PC-3 (cell line): ENCODE results near the gene GON7. TPM values are rescaled to one million over a fixed set of nuclear protein-coding genes. Genes with fewer than 3 reads are reported as not detected.

ENCODE experiments used
- ATAC-seq: fragments of 200-7000 bp; cut with Tn5 transposase; 2 replicates; pipeline ENCODE4 v1.9.1; 2020; ENCODE audit warnings: mild to moderate bottlenecking, moderate library complexity
- BruUV-seq: library from RNA; stranded (reverse); fragments of 400-500 nt; replicated peaks from 2 replicates; lab custom pipeline; 2021; lab: Mats Ljungman, UMichigan
- CTCF ChIA-PET: fragments of 300-600 bp; sonication (Branson Sonifier 250); formaldehyde crosslinking; loops from one replicate; lab custom pipeline; 2022; ENCODE audit warnings: antibody characterized with exemption; lab: Charles Lee
- POLR2A ChIA-PET: fragments of 300-600 bp; sonication (Branson Sonifier 250); formaldehyde crosslinking; loops from one replicate; lab custom pipeline; 2022; ENCODE audit warnings: antibody characterized with exemption; ENCODE audit not compliant: unreplicated experiment; lab: Charles Lee
- DNase-seq: peaks from one replicate; pipeline ENCODE4 v3.0.0-alpha.2; 2015
- H2AFZ ChIP-seq: fragments of 300-600 bp; sonication (generic); 2 replicates; pipeline ENCODE4 v1.6.0; 2016; ENCODE audit warnings: antibody characterized with exemption, low read length
- H3F3A ChIP-seq: fragments of 300-600 bp; sonication (generic); one replicate; pipeline ENCODE4 v1.6.0; 2017; ENCODE audit warnings: antibody characterized with exemption, low read length, control low read depth, mild to moderate bottlenecking; ENCODE audit not compliant: unreplicated experiment
- H3K27ac ChIP-seq: fragments of 300-600 bp; sonication (generic); 2 replicates; pipeline ENCODE4 v1.5.1; 2016; ENCODE audit warnings: mild to moderate bottlenecking, low read length
- H3K27me3 ChIP-seq: fragments of 300-600 bp; sonication (generic); 2 replicates; pipeline ENCODE4 v1.6.1; 2016; ENCODE audit warnings: low read length, mixed read lengths
- H3K36me3 ChIP-seq: fragments of 300-600 bp; sonication (generic); 2 replicates; pipeline ENCODE4 v1.6.1; 2016; ENCODE audit warnings: low read depth, mixed run types, low read length, mixed read lengths
- H3K4me1 ChIP-seq: fragments of 300-600 bp; sonication (generic); 2 replicates; pipeline ENCODE4 v1.5.1; 2016; ENCODE audit warnings: low read length; ENCODE audit not compliant: insufficient read depth
- H3K4me2 ChIP-seq: fragments of 300-600 bp; sonication (generic); 2 replicates; pipeline ENCODE4 v1.6.0; 2016; ENCODE audit warnings: low read length
- H3K4me3 ChIP-seq: fragments of 300-600 bp; sonication (generic); 2 replicates; pipeline ENCODE4 v1.5.1; 2016; ENCODE audit warnings: mild to moderate bottlenecking, low read length, mixed read lengths
- H3K79me2 ChIP-seq: fragments of 300-600 bp; sonication (generic); 2 replicates; pipeline ENCODE4 v1.6.1; 2017; ENCODE audit warnings: low read length, mixed read lengths
- H3K9ac ChIP-seq: fragments of 300-600 bp; sonication (generic); 2 replicates; pipeline ENCODE4 v1.6.0; 2016; ENCODE audit warnings: mild to moderate bottlenecking, low read length
- H3K9me2 ChIP-seq: fragments of 300-600 bp; sonication (generic); replicated peaks from 2 replicates; pipeline ENCODE4 v1.6.1; 2016; ENCODE audit warnings: mixed run types, low read length, mixed read lengths
- H3K9me3 ChIP-seq: fragments of 300-600 bp; sonication (generic); 2 replicates; pipeline ENCODE4 v1.6.1; 2016; ENCODE audit warnings: low read length, mixed read lengths
- H4K20me1 ChIP-seq: fragments of 300-600 bp; sonication (generic); 2 replicates; pipeline ENCODE4 v1.6.1; 2016; ENCODE audit warnings: low read length, mixed read lengths
- CTCF ChIP-seq: fragments of 300-600 bp; sonication (generic); conservative IDR thresholded peaks from 2 replicates; pipeline ENCODE4 v1.5.1; 2017; ENCODE audit warnings: antibody characterized with exemption, low read depth, mild to moderate bottlenecking, low read length
- EZH2 ChIP-seq: fragments of 300-600 bp; sonication (generic); IDR thresholded peaks from one replicate; pipeline ENCODE4 v1.6.1; 2017; ENCODE audit warnings: antibody characterized with exemption, mild to moderate bottlenecking, low read length; ENCODE audit not compliant: unreplicated experiment
- EZH2phosphoT487 ChIP-seq: fragments of 300-600 bp; sonication (generic); IDR thresholded peaks from 2 replicates; pipeline ENCODE4 v1.6.1; 2018; ENCODE audit warnings: mild to moderate bottlenecking, antibody characterized with exemption, low read length, borderline replicate concordance
- intact Hi-C: fragments of 100-400 bp; cut with micrococcal nuclease; formaldehyde crosslinking; loops from 2 replicates; pipeline ENCODE4 v1.9.0; 2023
- total RNA-seq: library from RNA; depleted of rRNA; stranded (reverse); fragments of >200 nt; gene quantifications from 2 replicates; pipeline ENCODE4 v1.2.3, GENCODE V29; 2014

GON7 gene
- total RNA-seq, 1 experiment from 2014 or later, result 45.4 TPM

GRCh38 chr14:93195316-93195999 lies 11.4 kb downstream of the GON7 start:
- no peaks in the 10 kb centered on the region for H3F3A ChIP-seq
- H3K4me2 ChIP-seq, result no peak overlapping the region
- H3K9me3 ChIP-seq, result no peaks in the 10 kb centered on the region
- H4K20me1 ChIP-seq, result no peaks in the 10 kb centered on the region
- intact Hi-C loops, result no loop called here
- no peaks in the 10 kb centered on the region for H3K79me2 ChIP-seq
- peaks cover 6% of the 10 kb centered on the region; the same call in 1 of the 2 replicates for H3K4me1 ChIP-seq
- DNase-seq (no peak), ATAC-seq (no peak)
- ChIA-PET CTCF (no interaction called here), POLR2A (no interaction called here)
- TF ChIP-seq EZH2, result no peak
- no peak for TF ChIP-seq EZH2phosphoT487
- TF ChIP-seq CTCF, result no peak
- H3K9me2 ChIP-seq, result no peaks in the 10 kb centered on the region
- no TSS peak for BruUV-seq
- no peak overlapping the region for H3K27ac ChIP-seq
- no peak overlapping the region for H3K9ac ChIP-seq
- H3K4me3 ChIP-seq, result no peak overlapping the region
- H2AFZ ChIP-seq, result no peak overlapping the region
- H3K36me3 ChIP-seq, result no peaks in the 10 kb centered on the region
- H3K27me3 ChIP-seq, result no peaks in the 10 kb centered on the region

- H3K4me2 ChIP-seq, result peak overlapping the region; percentile 92; the same call in 1 of the 2 replicates
- CTCF ChIA-PET, result no interaction called here
Measured at GRCh38 chr14:93186956-93187355, 19.9 kb downstream of the GON7 start.

More at GRCh38 chr14:93186956-93187355, 19.9 kb downstream of the GON7 start:
- DNase-seq, result no peak
- Histone ChIP-seq H3K4me1 (peaks cover 19% of the 10 kb centered on the region), H3K9me2 (no peaks in the 10 kb centered on the region), H3K9me3 (no peaks in the 10 kb centered on the region), H3K9ac (no peak overlapping the region), H3K36me3 (peaks cover 13% of the 10 kb centered on the region; the same call in 1 of the 2 replicates), H3K79me2 (peaks cover 46% of the 10 kb centered on the region), H3K4me3 (no peak overlapping the region), H3K27me3 (no peaks in the 10 kb centered on the region), H2AFZ (no peak overlapping the region), H3F3A (no peaks in the 10 kb centered on the region), H4K20me1 (0 out of 2 replicates have a peak, but pooled peaks cover 8% of the 10 kb centered on the region), H3K27ac (no peak overlapping the region)
- no peak for ATAC-seq
- POLR2A ChIA-PET, result interaction anchor here (0.8 kb wide), 1 partner anchor 20 kb away, joined by 3 read pairs; the partner anchor contains the start of genes GON7 and UBR7
- TF ChIP-seq EZH2 (no peak), EZH2phosphoT487 (no peak), CTCF (no peak)
- BruUV-seq, result no TSS peak
- intact Hi-C loops, result no loop called here
